Activated T-cell treated with anti-CD3 and anti-CD28 coated beads for 24 hours (primary cell): ENCODE measurements around the gene SCCPDH.
"Not testable (repeated sequence)": the region's sequence is repeated elsewhere in the genome, so short reads cannot be mapped to it uniquely, and the experiment has no call there.

ENCODE experiments used
- DNase-seq: peaks from one replicate; pipeline ENCODE4 v3.0.0-alpha.2; 2020; ENCODE audit warnings: low read depth

Gene SCCPDH, protein sequence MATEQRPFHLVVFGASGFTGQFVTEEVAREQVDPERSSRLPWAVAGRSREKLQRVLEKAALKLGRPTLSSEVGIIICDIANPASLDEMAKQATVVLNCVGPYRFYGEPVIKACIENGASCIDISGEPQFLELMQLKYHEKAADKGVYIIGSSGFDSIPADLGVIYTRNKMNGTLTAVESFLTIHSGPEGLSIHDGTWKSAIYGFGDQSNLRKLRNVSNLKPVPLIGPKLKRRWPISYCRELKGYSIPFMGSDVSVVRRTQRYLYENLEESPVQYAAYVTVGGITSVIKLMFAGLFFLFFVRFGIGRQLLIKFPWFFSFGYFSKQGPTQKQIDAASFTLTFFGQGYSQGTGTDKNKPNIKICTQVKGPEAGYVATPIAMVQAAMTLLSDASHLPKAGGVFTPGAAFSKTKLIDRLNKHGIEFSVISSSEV

DNA sequence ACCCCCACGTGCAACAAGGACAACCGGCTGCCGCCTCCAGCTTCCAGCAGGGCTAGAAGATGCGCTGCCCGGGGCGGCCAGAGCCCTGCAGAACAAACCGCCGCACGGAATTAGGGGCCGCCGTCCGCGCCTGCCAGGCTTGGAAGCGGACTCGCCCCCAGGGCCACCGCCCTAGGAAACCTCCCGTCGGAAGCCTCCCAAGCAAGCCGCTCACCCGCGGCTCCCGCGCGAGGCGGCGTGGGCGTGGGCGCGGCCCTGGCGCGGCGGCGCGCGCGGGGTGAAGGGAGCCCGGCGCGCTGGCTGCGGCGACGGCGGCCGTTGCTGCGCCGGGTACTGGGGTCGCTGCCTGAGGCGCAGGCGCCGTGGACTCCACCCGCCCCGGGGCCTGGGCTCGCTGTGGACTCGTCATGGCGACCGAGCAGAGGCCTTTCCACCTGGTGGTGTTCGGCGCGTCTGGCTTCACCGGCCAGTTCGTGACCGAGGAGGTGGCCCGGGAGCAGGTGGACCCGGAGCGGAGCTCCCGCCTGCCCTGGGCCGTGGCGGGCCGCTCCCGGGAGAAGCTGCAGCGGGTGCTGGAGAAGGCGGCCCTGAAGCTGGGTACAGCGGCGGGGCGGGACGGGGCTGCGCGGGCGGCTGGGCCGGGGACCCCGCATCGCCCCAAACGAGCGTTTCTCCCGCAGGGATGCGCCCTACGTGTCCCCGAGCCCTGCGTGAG, at the start of gene SCCPDH:
SCCPDH (plus strand) TSS at position 394 of the 715 bp plus-strand sequence; CDS start at position 408, 14 bp downstream.
- peak; percentile 66 for DNase-seq

DNA sequence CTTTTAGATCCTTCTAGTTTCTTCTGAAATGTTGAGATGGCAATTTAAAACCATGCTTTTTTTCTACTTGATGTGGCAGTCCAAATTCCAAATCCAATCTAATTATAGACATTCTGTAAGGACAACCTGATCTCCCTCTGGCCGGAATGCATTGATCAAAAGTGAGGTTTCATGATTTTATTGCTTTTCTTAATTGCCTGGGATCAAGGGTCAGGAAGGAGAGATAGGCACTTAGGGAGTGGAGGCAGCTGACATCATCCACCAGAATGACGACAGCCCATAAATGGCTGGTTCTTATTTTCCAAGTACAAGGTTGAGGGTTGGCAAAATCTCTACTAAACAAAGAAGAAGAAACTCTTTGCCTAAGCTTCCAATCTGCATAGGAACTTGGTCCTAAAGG, 46.4 kb upstream of the SCCPDH start:
- DNase-seq, result no peak

DNA sequence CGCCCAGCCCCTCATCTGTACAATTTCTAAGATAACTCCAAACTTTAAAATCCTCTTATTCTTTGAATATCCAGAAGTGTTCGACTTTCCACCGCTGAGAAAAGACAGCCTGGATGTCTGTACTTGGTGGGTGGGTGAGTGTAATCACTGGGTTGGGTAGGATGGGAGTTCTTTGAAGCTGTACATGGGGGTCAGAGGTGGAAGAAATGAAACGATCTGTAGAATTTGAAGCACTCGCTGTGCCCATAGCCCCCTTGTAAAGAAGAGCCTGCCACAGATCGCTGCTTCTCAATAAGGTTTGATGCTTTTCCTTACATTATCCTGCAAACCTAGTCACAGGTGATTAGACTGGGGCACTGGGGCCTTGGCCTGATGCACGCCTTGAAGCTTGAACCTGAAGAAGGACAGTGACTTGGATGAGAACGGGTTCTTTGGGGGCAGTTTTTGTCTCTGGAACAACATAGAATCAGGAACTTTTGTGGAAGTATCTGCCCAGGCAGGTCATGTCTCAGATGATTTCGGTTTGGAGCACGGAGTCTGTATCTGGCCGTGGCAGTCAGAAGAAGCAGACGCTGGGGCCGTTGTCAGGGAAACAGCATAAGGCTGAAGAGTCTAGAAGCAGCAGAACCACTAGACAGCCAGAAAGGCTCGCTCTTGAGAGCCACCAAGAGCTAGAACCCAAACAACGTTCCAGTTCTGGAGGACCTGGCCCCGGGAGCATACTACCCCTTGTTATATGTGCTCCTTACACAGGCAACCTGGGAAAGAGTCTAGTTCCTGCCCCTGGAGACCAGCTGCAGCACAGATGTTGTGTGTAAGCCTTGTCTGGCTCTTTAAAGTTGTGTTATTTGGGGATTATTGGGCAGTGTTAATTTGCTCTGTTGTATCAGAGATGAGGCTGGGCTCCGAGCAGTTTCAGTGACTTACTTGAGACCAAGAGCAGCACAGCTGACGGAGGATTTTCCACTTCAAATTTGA, 45.1 kb upstream of the SCCPDH start:
- no peak for DNase-seq

DNA sequence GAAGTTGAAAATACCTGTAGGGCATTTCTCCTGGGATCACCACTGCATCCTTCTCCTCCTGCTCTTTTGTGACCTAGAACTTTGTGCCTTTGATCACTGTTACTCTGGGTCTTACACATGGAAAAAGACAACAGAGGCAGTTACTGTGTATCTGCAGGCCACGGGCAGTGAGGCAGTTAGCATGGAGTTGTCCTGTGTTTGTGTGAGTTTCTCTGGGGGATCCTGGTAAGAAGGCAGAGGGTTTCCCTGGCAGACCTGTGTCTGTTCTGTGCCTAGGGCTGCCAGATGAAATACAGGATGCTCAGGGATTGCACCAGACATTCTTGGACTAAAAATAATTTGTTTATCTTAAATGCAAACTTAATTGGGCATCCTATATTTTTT, 44.4 kb upstream of the SCCPDH start:
- DNase-seq, result no peak

DNA sequence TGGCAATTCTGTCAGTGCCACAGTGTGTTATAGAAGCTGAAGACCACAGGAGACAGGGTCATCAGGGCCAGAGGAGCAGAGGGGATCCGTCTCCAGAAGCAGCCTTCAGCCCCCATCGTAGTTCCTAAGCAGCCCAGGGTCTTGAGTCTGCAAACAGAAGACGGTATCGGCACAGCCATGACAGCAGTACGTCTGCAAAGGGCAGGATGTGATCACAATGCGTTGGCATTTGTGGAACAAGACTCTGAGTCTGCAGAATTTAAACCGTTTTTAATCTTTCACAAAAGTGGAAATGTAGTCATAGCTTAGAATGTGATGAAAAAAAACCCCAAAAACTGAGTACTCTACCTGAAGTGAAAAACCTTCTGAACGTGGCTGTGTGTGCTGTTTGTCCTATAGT, 44.0 kb upstream of the SCCPDH start:
- DNase-seq, result no peak

DNA sequence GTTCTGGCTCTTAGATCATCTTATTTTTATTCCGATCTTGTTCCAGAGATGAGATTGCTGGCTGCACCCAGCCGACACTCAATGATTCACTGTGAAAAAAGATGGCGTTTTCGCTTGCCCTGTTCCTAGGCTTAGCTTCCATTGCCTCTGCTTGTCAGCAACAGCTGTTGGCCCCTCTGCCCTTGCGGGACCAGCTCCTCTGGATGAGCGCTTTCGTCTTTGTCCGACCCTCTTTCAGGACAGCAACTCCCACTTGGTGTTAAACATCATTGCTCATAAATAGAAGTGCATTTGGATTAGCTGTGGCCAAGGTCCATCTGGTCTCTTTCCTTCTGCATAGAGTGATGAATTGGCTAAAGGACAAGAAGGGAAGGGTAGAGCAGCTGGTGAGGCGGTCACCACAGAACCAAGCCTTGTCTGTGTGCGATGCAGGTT, 43.5 kb upstream of the SCCPDH start:
- no peak for DNase-seq

DNA sequence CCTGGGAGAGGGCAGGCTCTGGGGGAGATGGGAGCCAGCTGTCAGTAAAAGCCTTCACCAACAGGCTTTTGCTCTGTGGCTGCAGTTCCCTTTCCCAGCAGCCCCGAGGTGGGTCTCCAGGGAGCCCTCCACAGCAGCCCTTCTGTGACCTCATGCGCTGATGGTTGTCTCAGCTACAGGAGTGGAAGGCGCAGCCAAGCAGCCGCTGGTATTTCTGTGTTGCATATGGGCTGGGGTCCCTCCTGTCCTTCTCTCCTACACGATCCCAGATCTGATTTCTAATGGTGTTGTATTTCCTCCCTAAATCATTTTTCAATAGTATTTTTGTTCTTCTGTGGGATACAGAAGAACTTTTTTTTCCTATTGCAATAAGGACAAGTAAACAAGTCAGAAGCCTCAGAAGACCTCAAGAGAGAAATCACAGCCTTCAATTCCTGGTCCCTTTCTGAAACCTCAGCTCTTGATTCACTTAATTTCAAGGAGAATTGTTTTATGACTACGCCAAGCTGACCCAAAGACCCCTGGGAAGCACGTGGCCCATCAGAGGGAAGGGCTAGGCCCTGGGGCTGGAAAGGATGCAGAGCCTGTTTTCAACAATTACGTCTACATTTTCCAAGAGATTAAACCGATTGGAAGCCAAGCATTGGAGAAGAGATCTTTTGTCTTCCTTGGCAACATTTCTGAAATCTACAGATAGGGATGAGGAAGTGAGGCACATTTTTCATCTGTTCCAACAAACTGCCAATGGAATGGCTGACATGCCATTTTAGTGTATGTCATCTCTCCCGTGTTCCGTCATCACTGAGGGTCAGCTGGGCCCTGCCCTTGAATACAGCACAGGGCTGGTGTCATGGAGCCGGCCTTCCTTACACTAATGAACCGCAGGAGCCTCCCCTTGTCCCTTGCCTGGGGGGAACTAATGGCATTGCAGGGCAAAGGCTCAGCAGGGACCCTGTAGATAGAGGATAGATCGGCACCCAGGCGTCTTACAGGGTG, 42.0 kb upstream of the SCCPDH start:
- DNase-seq, result no peak

DNA sequence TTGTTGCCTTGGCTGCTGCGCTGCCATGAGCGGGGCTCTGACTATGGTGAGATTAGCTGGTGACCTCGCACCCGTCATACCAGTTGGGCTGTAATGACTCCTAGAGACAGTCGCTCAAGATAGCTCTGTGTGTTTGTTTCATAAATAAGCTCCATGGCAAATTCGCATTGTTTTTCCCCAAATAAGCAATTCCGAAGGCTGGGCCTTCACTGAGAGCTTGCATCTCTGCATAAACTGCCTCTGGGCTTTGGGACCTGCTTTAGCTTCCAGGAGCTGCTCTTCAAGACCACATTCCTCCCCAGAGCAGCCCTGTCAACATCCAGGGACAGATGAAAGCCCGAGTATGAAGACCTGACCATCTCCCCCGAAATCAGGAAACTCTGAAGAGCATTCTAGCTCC, 40.7 kb upstream of the SCCPDH start:
- no peak for DNase-seq

DNA sequence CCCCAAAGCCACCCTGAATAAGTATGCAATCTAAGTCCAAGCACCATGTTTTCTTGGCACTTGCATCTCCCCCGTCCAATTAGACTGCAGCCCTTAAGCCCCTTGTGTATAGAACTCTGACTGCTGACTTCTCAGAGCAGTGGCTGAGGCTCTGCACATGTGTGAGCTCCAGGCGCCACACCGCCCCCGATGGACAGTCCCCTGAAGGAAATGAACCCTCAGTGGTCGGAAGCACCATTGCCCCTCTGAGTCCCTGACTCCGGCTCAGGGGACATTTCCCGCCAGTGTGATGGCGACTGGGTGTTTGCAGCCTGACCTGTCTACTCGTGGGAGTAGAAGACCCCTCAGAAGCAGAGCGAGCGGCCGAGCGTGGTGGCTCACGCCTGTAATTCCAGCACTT, 37.2 kb upstream of the SCCPDH start:
- DNase-seq, result no peak

DNA sequence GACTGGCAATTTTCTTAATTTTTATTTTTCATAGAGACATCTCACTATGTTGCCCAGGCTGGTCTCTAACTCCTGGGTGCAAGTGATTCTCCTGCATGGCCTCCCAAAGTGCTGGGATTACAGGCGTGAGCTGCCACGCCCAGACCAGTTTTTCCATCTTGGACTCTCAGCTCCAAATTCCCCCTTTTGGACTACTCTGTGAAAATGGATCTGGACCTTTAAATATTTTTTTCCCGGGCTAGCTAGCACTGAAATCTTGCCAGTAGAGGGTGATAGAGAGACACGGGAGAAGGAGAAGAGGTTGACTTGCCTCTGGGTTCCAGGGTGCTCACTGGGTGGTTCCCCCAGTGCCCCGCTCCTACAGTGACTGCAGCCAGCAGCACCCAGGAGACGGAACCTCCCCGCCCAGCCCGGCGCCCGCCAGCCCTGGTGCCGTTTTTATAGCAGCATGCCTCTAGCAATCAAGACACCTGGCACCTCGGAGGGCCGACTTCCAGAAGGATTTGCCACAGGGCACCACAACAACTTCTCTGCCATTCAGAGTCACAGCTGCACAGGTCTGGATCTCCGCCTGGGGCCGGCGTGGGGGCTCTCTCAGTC, 34.7 kb upstream of the SCCPDH start:
- DNase-seq, result peak; percentile 31

DNA sequence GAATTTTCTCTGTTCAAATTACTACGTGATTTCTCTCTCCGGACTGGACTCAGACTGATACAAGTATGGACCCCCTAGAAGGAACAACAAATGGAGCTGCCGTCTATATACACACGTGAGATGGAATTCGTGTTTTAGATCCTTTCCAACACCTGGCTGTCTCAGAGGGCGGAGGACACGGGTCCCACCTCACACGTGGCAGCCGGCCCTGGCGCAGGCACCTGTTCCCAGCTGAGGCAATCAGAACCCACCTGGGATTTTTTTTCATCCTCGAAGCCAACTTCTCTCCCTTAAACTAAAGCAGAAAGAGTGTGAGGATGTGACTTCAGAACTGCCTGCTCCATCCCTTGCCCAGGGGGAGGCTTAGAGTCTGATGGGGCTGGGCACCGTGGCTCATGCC, 34.1 kb upstream of the SCCPDH start:
- DNase-seq, result no peak

DNA sequence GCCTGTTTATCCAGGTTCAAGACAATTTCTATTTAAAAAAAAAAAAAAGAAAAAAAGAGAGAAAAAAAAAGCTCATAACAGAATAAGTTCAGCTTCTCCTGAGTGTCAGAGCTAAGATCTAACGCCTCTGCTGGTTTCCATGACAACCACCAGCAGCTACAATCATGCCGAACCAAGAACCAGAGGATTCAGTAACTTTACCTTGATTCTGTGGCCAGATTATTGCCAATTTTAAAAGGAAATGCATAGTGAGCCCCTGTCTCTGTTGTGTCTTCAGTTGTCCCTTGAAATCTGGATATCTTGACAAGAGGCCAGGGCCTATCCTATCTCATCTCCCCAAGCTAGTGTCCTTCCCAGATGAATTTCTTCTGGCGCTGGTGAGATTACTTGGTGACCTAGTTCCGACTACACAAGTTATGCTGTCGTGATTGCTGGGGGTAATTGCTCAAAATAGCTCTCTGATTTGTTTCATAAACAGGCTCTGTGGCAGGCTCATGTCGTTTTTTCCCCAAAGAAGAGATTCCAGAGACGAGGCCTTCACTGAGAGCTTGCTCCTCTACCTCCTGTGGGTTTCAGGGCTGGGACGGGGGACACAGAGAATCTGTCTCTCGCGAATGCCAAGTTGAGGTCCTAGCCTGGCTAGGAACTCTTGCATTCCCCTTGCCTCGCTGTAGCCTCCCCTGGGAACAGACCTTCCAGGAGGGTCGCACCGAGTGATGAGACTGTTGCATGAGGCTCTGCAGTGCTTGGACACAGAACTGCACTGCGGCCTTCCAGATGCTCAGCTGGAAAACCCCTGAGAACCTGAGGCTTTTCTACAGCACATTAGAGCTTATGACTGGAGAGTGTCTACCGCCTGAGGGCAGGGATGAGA, 32.4 kb upstream of the SCCPDH start:
- DNase-seq, result no peak

DNA sequence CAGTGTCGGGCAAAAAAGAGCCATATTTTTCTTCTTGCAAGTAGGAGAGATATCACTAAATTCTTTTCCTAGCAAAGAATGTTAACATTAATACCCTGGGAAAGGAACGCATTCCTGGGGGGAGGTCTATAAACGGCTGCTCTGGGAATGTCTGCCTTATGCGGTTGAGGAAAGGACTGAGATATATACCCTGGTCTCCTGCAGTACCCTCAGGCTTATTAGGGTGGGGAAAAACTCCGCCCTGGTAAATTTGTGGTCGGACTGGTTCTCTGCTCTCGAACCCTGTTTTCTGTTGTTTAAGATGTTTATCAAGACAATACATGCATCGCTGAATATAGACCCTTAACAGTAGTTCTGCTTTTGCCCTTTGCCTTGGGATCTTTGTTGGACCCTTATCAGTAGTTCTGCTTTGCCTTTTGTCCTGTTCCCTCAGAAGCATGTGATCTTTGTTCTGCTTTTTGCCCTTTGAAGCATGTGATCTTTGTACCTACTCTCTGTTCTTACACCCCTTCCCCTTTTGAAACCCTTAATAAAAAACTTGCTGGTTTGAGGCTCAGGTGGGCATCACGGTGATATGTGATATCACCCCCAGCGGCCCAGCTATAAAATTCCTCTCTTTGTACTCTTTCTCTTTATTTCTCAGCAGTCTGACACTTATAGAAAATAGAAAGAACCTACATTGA, 29.9 kb upstream of the SCCPDH start:
- DNase-seq, result not testable (repeated sequence)

DNA sequence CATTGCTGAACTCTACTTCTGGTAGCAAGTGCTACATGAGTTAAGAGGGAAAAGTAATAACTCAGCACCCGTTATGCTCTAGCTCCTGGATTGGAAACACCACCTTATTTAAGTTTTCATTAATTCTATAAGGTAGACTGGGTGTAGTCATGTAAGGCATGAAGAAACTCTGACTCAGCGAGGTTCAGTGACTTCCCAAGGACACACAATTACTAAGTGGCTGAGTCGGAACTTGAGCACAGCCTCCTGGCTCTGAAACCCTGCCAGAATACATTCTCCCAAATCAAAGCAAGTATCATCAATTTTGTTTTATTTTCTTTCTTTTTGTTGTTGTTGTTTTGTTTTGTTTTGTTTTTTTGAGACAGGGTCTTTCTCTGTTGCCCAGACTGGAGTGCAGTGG, 29.1 kb upstream of the SCCPDH start:
- DNase-seq, result no peak

DNA sequence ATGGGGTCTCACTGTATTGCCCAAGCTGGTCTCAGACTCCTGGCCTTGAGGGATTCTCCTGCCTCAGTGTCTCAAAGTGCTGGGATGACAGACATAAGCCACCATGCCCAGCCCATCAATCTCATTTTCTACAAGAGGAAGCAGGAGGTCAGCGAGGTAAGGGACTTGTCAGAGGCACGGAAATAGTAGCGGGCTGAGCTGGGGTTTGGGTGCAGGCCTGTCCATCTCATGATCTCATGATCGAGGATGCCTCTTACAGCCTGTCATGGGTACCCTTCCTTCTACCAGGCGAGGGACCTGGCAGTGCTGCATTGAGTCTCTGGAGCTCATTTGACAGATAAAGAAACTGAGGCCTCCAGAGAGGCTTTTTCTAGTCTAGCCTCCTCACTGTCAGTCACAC, 28.5 kb upstream of the SCCPDH start:
- no peak for DNase-seq

DNA sequence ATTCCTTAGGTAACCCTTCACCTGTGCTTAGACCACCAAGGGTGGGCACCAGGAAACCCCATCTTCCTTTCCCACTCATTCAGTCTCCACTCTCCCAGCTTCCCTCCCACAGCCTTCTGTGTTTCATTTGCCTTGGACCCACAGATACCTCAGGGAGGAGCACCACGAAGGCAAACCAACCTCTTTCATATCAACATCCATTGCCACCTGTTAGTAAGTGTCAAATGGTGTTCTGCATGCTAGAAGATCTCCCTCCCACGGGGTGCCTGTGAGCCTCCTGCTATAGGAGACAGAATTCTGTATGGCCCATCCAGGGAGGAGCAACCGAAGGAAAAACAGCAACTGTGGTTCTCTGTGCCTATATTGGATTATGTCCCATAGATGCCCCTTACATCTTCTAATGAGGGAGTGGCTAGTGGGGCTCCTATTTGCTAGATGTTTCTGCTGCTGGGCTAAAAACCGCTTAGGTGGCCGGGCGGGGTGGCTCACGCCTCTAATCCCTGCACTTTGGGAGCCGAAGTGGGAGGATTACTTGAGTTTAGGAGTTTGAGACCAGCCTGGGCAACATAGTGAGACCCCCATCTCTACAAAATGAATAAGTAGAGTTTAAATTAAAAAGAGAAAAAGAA, 25.6 kb upstream of the SCCPDH start:
- no peak for DNase-seq

DNA sequence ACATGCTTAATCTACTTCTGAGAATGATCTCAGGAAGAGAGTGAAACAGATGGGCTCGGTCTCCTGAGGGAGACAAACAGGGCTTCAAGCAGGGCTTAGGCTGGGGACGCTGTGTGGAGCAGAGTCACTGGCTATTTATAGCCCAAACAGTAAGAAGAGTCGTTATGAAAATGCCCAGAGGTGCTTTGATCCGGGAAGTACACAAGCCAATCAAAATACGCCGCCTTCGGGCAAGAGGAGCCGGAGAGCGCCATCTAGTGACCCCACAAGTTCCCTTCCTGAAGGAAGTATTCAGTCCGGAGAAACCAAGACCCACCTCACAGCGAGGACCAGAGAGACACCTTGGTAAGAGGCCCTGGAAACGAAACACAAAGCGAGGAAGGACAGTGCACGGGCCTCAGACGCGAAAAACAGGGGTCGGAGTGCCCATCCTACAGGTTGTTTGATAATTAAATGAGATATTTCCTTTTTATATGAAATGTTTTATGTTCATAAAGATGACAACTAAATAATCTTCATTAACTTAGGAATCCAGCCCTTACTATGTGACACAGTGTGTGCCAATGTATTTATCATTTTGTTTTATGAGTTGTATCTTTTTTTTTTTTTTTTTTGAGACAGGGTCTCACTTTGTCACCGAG, 25.0 kb upstream of the SCCPDH start:
- peak; percentile 73 for DNase-seq

DNA sequence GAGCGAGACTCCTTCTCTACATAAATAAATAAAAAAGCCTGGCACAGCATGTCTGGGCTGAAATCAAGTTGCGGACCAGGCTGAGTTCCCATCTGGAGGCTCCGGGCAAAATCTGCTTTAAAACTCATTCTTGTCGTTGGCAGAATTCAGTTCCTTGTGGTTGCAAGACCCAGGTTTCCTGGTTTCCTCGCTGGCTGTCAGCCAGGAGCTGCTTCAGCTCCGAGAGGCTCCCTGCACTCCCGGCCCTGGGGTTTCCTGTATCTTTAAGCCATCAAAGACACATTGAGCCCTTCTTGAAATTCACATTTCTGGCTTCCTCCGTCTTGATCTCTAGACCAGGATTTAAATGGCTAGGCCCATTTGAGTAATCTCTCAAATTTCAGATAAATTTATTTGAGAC, 20.6 kb upstream of the SCCPDH start:
- DNase-seq, result no peak
